Nephron (organoid): ENCODE measurements around the gene ZER1.
A peak's percentile ranks its signal among the peaks of the same experiment; 100 is the strongest.

ENCODE experiments used
- H3K27ac Mint-ChIP-seq, 3 experiments: 2 replicates each; pipeline ENCODE4 v1.8.0; 2020; ENCODE audit warnings: mixed read lengths in 3 of 3, mild to moderate bottlenecking in 2 of 3, moderate library complexity in 1 of 3
- H3K27me3 Mint-ChIP-seq: 2 replicates; pipeline ENCODE4 v1.8.0; 2021; ENCODE audit warnings: low read depth, mild to moderate bottlenecking, moderate library complexity, mixed read lengths
- H3K36me3 Mint-ChIP-seq: 2 replicates; pipeline ENCODE4 v1.8.0; 2020; ENCODE audit warnings: low read depth, mixed read lengths
- H3K4me1 Mint-ChIP-seq: 2 replicates; pipeline ENCODE4 v1.8.0; 2020; ENCODE audit warnings: mixed read lengths
- H3K4me3 Mint-ChIP-seq, 3 experiments: 2 replicates each; pipeline ENCODE4 v1.8.0; 2020; ENCODE audit warnings: mild to moderate bottlenecking in 3 of 3, mixed read lengths in 3 of 3, moderate library complexity in 2 of 3
- H3K9me3 Mint-ChIP-seq: 2 replicates; pipeline ENCODE4 v1.8.0; 2020; ENCODE audit warnings: mixed read lengths
- CTCF ChIP-seq, 3 experiments: fragments of 200-600 bp; sonication (generic); IDR thresholded peaks; one replicate each; pipeline ENCODE4 v1.5.0; 2021; ENCODE audit warnings: antibody characterized with exemption in 3 of 3; ENCODE audit not compliant: unreplicated experiment in 3 of 3

ZER1 gene

DNA sequence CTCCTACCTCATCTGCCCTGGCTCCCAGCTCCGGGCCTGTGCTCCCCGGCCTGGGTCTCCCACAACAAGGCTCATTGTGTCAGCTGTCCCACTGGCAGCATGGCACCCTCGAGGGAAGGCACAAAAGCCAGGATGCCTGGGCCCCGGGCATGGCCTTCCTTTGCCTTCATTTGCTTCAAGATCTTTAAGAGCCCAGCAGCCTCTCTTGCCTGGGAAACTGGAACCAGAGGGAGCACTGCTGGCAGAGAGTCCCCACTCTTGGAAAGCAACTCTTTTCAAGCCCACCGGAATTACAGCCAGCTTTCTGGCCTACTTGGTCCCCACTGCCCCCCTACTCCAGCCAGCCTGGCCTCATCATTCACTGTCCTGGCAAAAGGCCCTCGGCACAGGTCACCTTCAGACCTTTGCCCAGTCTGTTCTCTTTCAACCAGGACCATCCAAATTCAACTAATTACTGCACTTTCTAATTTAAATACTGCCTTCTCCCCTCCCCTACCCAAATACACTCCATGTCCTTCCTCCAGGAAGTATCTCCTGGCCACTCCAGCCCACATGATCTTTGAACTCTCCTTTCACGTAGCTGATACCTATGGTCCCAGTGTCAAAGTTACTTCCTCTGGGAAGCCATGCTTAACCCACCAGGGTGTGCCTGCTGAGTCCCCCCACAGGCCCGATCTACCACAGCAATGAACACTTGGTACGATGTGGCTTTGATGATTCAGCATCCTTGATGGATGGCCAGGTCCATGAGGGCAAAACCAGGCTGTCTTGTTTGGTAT lies 8.9 kb downstream of the ZER1 start:
- Mint-ChIP-seq H3K9me3 (no peaks in the 10 kb centered on the region), H3K36me3 (peaks cover 13% of the 10 kb centered on the region), H3K27ac (no peak overlapping the region), H3K4me3 (no peak overlapping the region), H3K4me1 (peaks cover 9% of the 10 kb centered on the region), H3K27me3 (no peaks in the 10 kb centered on the region)
- TF ChIP-seq CTCF (IDR thresholded peaks at IDR 0.05; ENCODE audit: unreplicated experiment in 3 of 3) = no peak

GRCh38 chr9:128757602-128758001 lies 14.1 kb downstream of the ZER1 start:
- Mint-ChIP-seq H3K36me3 (peaks cover 9% of the 10 kb centered on the region), H3K27ac (no peak overlapping the region), H3K4me3 (no peak overlapping the region), H3K9me3 (no peaks in the 10 kb centered on the region), H3K27me3 (no peaks in the 10 kb centered on the region), H3K4me1 (no peaks in the 10 kb centered on the region)
- no peak for TF ChIP-seq CTCF (IDR thresholded peaks at IDR 0.05; ENCODE audit: unreplicated experiment in 3 of 3)

DNA sequence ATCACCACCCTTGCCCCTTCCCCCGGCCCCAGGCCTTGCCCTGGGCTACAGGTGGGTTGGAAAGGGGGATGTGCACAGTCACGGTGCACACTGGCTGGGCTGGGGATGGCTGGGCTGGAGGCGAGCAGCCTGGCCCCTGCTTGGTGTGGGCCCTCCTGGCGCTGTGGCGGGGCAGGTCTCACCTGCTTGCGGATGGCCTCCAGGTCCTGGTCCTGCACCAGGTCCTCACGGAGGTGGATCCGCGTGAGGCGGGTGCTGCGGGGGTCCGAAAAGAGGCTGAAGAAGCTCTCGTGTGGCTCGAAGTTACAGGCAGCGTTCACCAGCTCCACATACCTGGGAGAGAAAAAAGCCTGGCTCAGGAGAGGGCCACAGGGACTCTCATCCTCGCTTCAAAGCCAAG lies 18.1 kb downstream of the ZER1 start:
- Mint-ChIP-seq H3K4me3 (no peak overlapping the region), H3K27ac (no peak overlapping the region), H3K27me3 (no peaks in the 10 kb centered on the region), H3K9me3 (no peaks in the 10 kb centered on the region), H3K36me3 (peaks cover 14% of the 10 kb centered on the region), H3K4me1 (no peaks in the 10 kb centered on the region)
- no peak for TF ChIP-seq CTCF (IDR thresholded peaks at IDR 0.05; ENCODE audit: unreplicated experiment in 3 of 3)

GRCh38 chr9:128750926-128751595 lies 20.7 kb downstream of the ZER1 start:
- Mint-ChIP-seq H3K9me3 (no peaks in the 10 kb centered on the region), H3K27me3 (no peaks in the 10 kb centered on the region), H3K27ac (no peak overlapping the region), H3K4me3 (no peak overlapping the region), H3K4me1 (peaks cover 5% of the 10 kb centered on the region), H3K36me3 (peaks cover 15% of the 10 kb centered on the region)
- TF ChIP-seq CTCF (IDR thresholded peaks at IDR 0.05; ENCODE audit: unreplicated experiment in 3 of 3) = no peak

DNA sequence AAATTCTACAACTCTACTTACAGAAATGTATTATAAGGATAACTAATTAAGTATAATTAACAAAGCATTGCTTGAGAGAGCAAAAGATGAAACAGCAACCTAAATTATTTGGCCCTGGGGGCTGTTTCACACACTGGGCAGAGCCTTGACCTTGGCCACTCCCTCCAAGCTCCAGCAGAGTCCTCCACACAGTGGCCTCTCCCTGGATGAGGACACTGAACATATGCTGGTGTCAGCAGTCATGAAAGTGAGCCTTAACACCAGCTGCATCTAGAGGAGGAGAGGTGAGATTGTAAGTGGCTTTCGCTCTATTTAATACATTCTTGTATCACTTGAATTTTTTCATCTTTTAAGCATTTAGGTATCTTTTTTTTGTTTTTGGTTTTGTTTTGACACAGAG lies 24.5 kb downstream of the ZER1 start:
- Mint-ChIP-seq H3K4me3 (no peak overlapping the region), H3K27ac (peak overlapping the region; percentile 46 to 91 (median 66)), H3K27me3 (no peaks in the 10 kb centered on the region), H3K4me1 (peaks cover 5% of the 10 kb centered on the region), H3K9me3 (no peaks in the 10 kb centered on the region), H3K36me3 (peaks cover 10% of the 10 kb centered on the region)
- no peak for TF ChIP-seq CTCF (IDR thresholded peaks at IDR 0.05; ENCODE audit: unreplicated experiment in 3 of 3)
